Gastrocnemius medialis (tissue), 4 donors: ENCODE results near the gene B4GALT1.

Experiments used
- CTCF ChIP-seq, 5 experiments: fragments of 450-650 bp in 3 of 5; fragments of 200-600 bp in 2 of 5; sonication (generic) in 2 of 5; IDR thresholded peaks in 4 of 5; conservative IDR thresholded peaks in 1 of 5; 1 replicate in 4 of 5; 2 replicates in 1 of 5; pipeline ENCODE4 v1.5.1; 2016 to 2019; ENCODE audit warnings: antibody characterized with exemption in 5 of 5, mild to moderate bottlenecking in 3 of 5, moderate library complexity in 3 of 5
- POLR2A ChIP-seq, 2 donors: fragments of 450-650 bp; IDR thresholded peaks; one replicate each; pipeline ENCODE4 v1.6.1; 2017; ENCODE audit warnings: antibody characterized with exemption in 2 of 2, mild to moderate bottlenecking in 2 of 2, moderate library complexity in 2 of 2

GRCh38 chr9:33124046-33124445 is 43.1 kb downstream of the B4GALT1 start:
- TF ChIP-seq CTCF (IDR thresholded peaks at IDR 0.05 in 4 of 5, conservative IDR thresholded peaks at IDR 0.05 in 1 of 5) (no peak), POLR2A (IDR thresholded peaks at IDR 0.05) (no peak)
